ACC112 (cell line): ENCODE data around the gene SFMBT1.

ENCODE experiments used
- H2AFZ ChIP-seq: fragments of 200-600 bp; sonication (generic); one replicate; pipeline ENCODE4 v1.6.0; 2017; ENCODE audit warnings: antibody characterized with exemption, low read length; ENCODE audit not compliant: unreplicated experiment
- H3K27ac ChIP-seq: fragments of 200-600 bp; sonication (generic); 2 replicates; pipeline ENCODE4 v1.5.1; 2014; ENCODE audit warnings: low read depth, mild to moderate bottlenecking, antibody characterized with exemption, low read length, moderate library complexity
- H3K27me3 ChIP-seq: fragments of 200-600 bp; sonication (generic); 2 replicates; pipeline ENCODE4 v1.6.1; 2014; ENCODE audit warnings: mild to moderate bottlenecking, antibody characterized with exemption, low read length, moderate library complexity, mixed read lengths; ENCODE audit not compliant: insufficient read depth
- H3K36me3 ChIP-seq: fragments of 200-600 bp; sonication (generic); 2 replicates; pipeline ENCODE4 v1.6.1; 2016; ENCODE audit warnings: mild to moderate bottlenecking, antibody characterized with exemption, low read length, moderate library complexity, mixed read lengths; ENCODE audit not compliant: insufficient read depth
- H3K4me1 ChIP-seq: fragments of 200-600 bp; sonication (generic); one replicate; pipeline ENCODE4 v1.6.1; 2016; ENCODE audit warnings: low read length, mixed read lengths; ENCODE audit not compliant: insufficient read depth, unreplicated experiment, control insufficient read depth
- H3K4me3 ChIP-seq: fragments of 200-600 bp; sonication (generic); 2 replicates; pipeline ENCODE4 v1.5.1; 2014; ENCODE audit warnings: mild to moderate bottlenecking, low read depth, low read length
- H3K79me2 ChIP-seq: fragments of 200-600 bp; sonication (generic); one replicate; pipeline ENCODE4 v1.6.0; 2016; ENCODE audit warnings: low read length; ENCODE audit not compliant: control insufficient read depth, unreplicated experiment, insufficient read depth

The SFMBT1 gene

DNA sequence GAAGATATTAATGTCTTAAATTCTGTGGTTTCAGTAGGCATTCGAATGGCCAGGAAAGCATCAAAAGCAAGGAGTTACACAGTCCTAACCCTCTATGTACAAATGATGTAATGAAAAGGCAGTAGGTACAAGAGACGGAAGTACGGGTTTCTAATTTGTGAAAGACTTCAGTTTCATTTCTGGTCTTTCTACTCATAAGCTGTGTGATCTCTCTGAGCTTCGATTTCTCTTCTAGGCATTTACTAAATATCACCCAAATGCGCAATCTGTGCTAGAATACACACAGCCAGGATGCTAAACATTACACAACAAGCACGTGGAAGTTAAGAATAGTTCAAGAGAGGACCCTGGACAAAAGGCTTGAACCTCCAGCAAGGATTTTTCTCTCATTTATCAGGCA lies 130.6 kb downstream of the SFMBT1 start:
- Histone ChIP-seq H3K36me3 (peaks cover 5% of the 10 kb centered on the region; the same call in 1 of the 2 replicates), H3K4me3 (no peak overlapping the region), H3K27me3 (no peaks in the 10 kb centered on the region), H3K4me1 (no peaks in the 10 kb centered on the region), H3K79me2 (no peaks in the 10 kb centered on the region), H3K27ac (no peak overlapping the region), H2AFZ (no peak overlapping the region)

DNA sequence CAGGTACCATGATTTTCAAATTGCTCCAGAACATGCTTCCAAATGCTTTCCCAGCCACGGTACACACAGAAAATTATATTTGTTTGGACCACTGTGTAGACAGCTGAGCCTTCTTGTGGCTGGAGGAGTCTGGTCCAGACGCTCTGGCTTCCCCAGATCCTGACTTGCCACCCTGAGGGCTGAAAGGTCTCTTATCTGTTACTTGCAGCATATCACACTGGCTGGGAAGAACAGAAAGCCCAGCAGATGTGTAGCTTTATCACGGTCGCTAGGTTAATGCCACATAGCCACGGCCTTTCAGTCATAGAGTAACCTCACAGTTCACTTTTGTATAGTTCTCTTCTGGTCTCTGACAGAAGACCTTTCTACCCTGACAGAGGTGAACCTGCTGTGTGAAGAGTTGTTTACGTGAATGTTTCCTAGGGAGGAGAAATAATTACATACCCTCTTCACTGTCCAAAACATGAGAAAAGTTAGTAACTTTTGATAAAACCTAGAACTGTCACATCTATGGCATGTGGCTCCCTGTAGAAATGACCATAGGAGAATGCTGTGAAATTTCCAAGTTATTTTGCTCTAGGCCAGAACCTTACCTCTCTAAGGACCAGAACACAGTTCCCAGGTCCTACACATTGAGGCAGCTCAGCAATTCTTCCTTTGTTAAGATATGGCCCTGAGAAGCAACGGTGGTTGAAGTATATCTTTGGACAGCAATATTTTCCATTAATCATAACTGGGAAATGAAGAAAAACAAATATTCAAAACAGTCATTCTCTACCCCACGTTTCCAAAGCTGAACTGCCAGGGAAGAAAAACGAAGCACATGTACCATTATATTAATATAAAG lies 132.8 kb downstream of the SFMBT1 start:
- H3K4me1 ChIP-seq = no peaks in the 10 kb centered on the region
- no peak overlapping the region for H2AFZ ChIP-seq
- no peaks in the 10 kb centered on the region for H3K27me3 ChIP-seq
- H3K36me3 ChIP-seq = peaks cover 5% of the 10 kb centered on the region; the same call in 1 of the 2 replicates
- no peak overlapping the region for H3K4me3 ChIP-seq
- H3K79me2 ChIP-seq = no peaks in the 10 kb centered on the region
- no peak overlapping the region for H3K27ac ChIP-seq

- H3K4me1 ChIP-seq = no peaks in the 10 kb centered on the region
- peaks cover 5% of the 10 kb centered on the region; the same call in 1 of the 2 replicates for H3K36me3 ChIP-seq
These were observed 135.1 kb downstream of the SFMBT1 start for GRCh38 chr3:52910823-52911222.

DNA sequence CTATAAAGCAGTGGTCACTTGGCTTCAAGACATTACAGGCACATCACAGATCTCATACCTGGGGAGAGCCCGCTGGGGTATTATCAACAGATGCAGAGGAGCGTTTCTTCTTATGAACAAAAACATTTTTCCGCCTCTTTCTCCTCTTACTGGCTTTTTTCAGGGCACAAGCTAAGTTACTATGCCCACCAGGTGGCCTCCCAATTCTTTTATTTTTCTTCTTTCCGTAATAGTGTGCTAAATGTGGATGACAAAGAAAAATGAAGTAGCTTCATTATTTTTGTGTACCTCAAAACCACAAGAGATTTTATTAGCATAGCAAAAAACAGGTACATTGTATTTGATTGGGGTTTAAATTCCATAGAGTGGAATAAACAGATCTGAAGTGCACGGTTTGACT lies 138.4 kb downstream of the SFMBT1 start:
- Histone ChIP-seq H3K4me1 (no peaks in the 10 kb centered on the region), H3K79me2 (no peaks in the 10 kb centered on the region), H3K4me3 (no peak overlapping the region), H3K36me3 (no peaks in the 10 kb centered on the region), H3K27ac (no peak overlapping the region), H2AFZ (no peak overlapping the region), H3K27me3 (no peaks in the 10 kb centered on the region)

More at GRCh38 chr3:52910823-52911222, 135.1 kb downstream of the SFMBT1 start:
- Histone ChIP-seq H3K27ac (no peak overlapping the region), H3K27me3 (no peaks in the 10 kb centered on the region), H2AFZ (no peak overlapping the region), H3K4me3 (no peak overlapping the region), H3K79me2 (no peaks in the 10 kb centered on the region)

DNA sequence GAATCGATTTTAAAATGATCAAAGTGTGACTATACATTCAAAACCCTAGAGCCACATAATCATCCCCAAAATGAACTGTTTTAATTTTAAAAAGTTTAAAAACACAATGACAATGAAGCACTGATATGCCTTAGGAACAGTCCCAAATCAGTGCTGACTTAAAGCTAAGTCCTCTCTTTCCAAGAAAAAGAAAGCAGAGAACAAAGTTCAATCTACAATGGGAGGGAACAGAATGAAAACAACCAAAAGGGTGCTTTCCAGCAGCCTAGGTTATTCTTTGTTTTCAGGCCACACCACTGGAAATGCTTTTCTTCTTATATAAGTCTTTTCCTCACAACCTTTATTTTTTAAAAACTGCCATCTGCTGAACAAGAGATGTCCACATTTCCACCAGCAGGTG lies 141.3 kb downstream of the SFMBT1 start:
- H3K36me3 ChIP-seq = no peaks in the 10 kb centered on the region
- no peak overlapping the region for H2AFZ ChIP-seq
- no peaks in the 10 kb centered on the region for H3K4me1 ChIP-seq
- H3K27me3 ChIP-seq = no peaks in the 10 kb centered on the region
- no peak overlapping the region for H3K27ac ChIP-seq
- H3K4me3 ChIP-seq = no peak overlapping the region
- no peaks in the 10 kb centered on the region for H3K79me2 ChIP-seq

DNA sequence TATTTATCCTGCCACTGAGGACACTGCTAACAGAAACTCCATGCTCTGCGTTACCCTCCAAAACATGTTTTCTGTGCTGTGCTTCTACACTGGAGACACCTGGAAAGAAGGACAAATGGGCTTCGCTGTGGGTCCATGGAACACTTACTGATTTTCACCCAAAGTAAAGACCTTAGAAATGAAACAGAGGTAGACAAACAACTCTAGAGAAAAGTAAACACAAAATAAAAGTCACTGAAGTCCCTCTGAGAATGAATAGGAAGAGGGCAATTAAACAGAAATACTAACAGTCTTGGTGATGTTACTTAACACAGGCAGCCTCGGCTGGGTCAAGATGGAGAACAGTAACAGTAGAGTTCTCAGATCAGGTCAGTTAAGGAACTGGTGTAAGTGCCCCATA lies 141.9 kb downstream of the SFMBT1 start:
- H3K79me2 ChIP-seq = no peaks in the 10 kb centered on the region
- H2AFZ ChIP-seq = no peak overlapping the region
- no peaks in the 10 kb centered on the region for H3K27me3 ChIP-seq
- H3K36me3 ChIP-seq = no peaks in the 10 kb centered on the region
- H3K4me3 ChIP-seq = no peak overlapping the region
- no peak overlapping the region for H3K27ac ChIP-seq
- no peaks in the 10 kb centered on the region for H3K4me1 ChIP-seq

DNA sequence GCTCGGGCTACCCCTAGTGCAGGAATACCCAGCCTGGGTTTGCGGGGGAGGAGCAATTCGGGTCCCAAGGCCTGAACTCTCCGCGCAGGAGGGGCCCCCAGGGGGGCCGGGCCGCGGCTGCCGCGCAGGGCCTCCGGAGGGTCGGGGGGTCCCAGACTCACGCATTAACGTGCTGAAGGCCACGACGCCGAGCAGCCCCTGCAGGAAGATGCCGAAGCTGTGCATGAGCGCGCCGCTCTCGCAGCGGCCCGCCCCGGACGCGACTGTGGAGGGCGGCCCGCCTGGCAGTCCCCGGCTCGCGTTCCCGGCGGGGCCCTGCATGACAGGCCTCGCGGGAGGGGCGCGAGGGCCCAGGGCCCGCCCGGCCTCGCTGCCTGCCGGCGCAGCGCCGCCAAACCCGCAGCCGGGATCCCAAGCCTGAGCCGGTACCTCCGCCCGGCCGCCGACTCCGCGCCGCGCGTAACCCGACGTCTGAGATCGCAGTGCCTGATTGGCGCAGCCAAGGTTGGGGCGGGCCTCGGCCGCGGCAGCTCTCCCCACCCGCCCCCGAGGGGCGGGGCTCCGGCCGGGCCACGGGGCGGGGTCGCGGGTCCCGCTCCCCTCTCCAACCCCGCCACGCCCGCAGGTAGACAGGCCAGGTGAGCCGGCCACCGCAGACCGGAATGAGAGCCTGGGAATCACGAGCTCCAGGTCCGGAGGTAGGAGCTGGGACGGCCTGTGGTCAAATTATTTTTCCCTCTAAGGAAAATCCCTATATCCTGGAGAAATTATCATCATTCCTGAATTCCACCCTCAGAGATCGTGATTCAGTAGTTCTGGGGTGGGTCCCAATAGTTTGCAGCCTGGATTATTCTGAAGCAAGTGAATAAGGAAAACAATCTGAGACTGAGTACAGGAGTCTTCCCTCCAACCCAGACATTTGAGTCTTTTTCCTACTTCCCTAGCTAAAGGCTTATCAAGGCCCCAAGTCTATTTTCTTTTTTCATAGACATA lies 148.4 kb downstream of the SFMBT1 start, which contains the start of gene STIMATE:
STIMATE (minus strand) TSS at position 419 of the 993 bp plus-strand sequence; CDS start at position 321, 98 bp downstream.
- H3K4me3 ChIP-seq = peak within 1 kb of the TSS; percentile 93
- no peaks in the 10 kb centered on the region for H3K36me3 ChIP-seq
- no peaks in the 10 kb centered on the region for H3K27me3 ChIP-seq
- no peak within 1 kb of the TSS for H3K27ac ChIP-seq
- H3K4me1 ChIP-seq = peaks cover 28% of the 10 kb centered on the region
- peaks cover 39% of the 10 kb centered on the region for H3K79me2 ChIP-seq
- H2AFZ ChIP-seq = peak within 1 kb of the TSS; percentile 88

GRCh38 chr3:52896613-52897012 lies 149.3 kb downstream of the SFMBT1 start:
- Histone ChIP-seq H3K4me1 (peaks cover 36% of the 10 kb centered on the region), H3K36me3 (no peaks in the 10 kb centered on the region), H2AFZ (peak overlapping the region; percentile 61), H3K79me2 (peaks cover 42% of the 10 kb centered on the region), H3K4me3 (peak overlapping the region; percentile 93), H3K27ac (no peak overlapping the region), H3K27me3 (no peaks in the 10 kb centered on the region)

GRCh38 chr3:52896151-52896550 lies 149.7 kb downstream of the SFMBT1 start:
- no peaks in the 10 kb centered on the region for H3K36me3 ChIP-seq
- no peaks in the 10 kb centered on the region for H3K27me3 ChIP-seq
- peak overlapping the region; percentile 61 for H2AFZ ChIP-seq
- no peak overlapping the region for H3K27ac ChIP-seq
- peaks cover 42% of the 10 kb centered on the region for H3K79me2 ChIP-seq
- H3K4me3 ChIP-seq = peak overlapping the region; percentile 93
- peaks cover 41% of the 10 kb centered on the region for H3K4me1 ChIP-seq

- H3K79me2 ChIP-seq = peaks cover 46% of the 10 kb centered on the region
- H3K27me3 ChIP-seq = no peaks in the 10 kb centered on the region
- no peak overlapping the region for H3K27ac ChIP-seq
- no peaks in the 10 kb centered on the region for H3K36me3 ChIP-seq
- peaks cover 48% of the 10 kb centered on the region for H3K4me1 ChIP-seq
- peak overlapping the region; percentile 93; the same call in 1 of the 2 replicates for H3K4me3 ChIP-seq
- no peak overlapping the region for H2AFZ ChIP-seq
These were observed 150.5 kb downstream of the SFMBT1 start for GRCh38 chr3:52895418-52895817.
